ENCODE results near the gene SPINDOC.

SPINDOC gene

GRCh38 chr11:63849691-63850090 lies 36.4 kb downstream of the SPINDOC start:
- no peak for DNase-seq (ENCODE audit: low spot score)
- no peak for TF ChIP-seq CTCF (IDR thresholded peaks at IDR 0.05; ENCODE audit: extremely low read depth, missing control alignments)

- TF ChIP-seq CTCF (IDR thresholded peaks at IDR 0.05; ENCODE audit: extremely low read depth, missing control alignments): no peak
- no peak for DNase-seq (ENCODE audit: low spot score)
Observed at GRCh38 chr11:63850920-63851319, 37.7 kb downstream of the SPINDOC start.

GRCh38 chr11:63851364-63851763 lies 38.1 kb downstream of the SPINDOC start:
- TF ChIP-seq CTCF (IDR thresholded peaks at IDR 0.05; ENCODE audit: extremely low read depth, missing control alignments): no peak

GRCh38 chr11:63853476-63853875 lies 40.2 kb downstream of the SPINDOC start:
- no peak for TF ChIP-seq CTCF (IDR thresholded peaks at IDR 0.05; ENCODE audit: extremely low read depth, missing control alignments)
- DNase-seq (ENCODE audit: low spot score): no peak

More at GRCh38 chr11:63851364-63851763, 38.1 kb downstream of the SPINDOC start:
- DNase-seq (ENCODE audit: low spot score): no peak

- TF ChIP-seq CTCF (IDR thresholded peaks at IDR 0.05; ENCODE audit: extremely low read depth, missing control alignments): no peak
- DNase-seq (ENCODE audit: low spot score): no peak
Observed at GRCh38 chr11:63854696-63855095, 41.4 kb downstream of the SPINDOC start.

- no peak for TF ChIP-seq CTCF (IDR thresholded peaks at IDR 0.05; ENCODE audit: extremely low read depth, missing control alignments)
- no peak for DNase-seq (ENCODE audit: low spot score)
Observed at GRCh38 chr11:63855975-63856374, 42.7 kb downstream of the SPINDOC start.

- DNase-seq (ENCODE audit: low spot score): no peak
- TF ChIP-seq CTCF (IDR thresholded peaks at IDR 0.05; ENCODE audit: extremely low read depth, missing control alignments): no peak
Observed at GRCh38 chr11:63858628-63859550, 45.6 kb downstream of the SPINDOC start.
